HL-60 (cell line): Measurements from ENCODE around the gene PACSIN3.

Experiments
- DNase-seq, 2 experiments: peaks; one replicate each; pipeline ENCODE4 v3.0.0-alpha.2; 2010 to 2020; ENCODE audit warnings: low read depth in 1 of 2, low spot score in 1 of 2
- H3K27ac ChIP-seq: fragments of 250-450 bp; sonication (Bioruptor Pico); replicated peaks from 2 replicates; pipeline ENCODE4 v1.5.1; 2020; ENCODE audit warnings: mild to moderate bottlenecking, moderate library complexity
- H3K27me3 ChIP-seq: fragments of 250-450 bp; sonication (Bioruptor Pico); 2 replicates; pipeline ENCODE4 v1.5.1; 2021; ENCODE audit warnings: mild to moderate bottlenecking, moderate library complexity; ENCODE audit not compliant: insufficient read depth, poor library complexity, severe bottlenecking
- H3K4me3 ChIP-seq: replicated peaks from 2 replicates; pipeline ENCODE4 v1.5.1; 2011; ENCODE audit warnings: mild to moderate bottlenecking, control low read depth, low read length; ENCODE audit not compliant: insufficient read depth
- GABPA ChIP-seq: IDR thresholded peaks from 2 replicates; pipeline ENCODE4 v1.6.1; 2012; ENCODE audit warnings: low read depth
- POLR2AphosphoS5 ChIP-seq: IDR thresholded peaks from 2 replicates; pipeline ENCODE4 v1.6.1; 2012; ENCODE audit warnings: low read depth
- SPI1 ChIP-seq: IDR thresholded peaks from 2 replicates; pipeline ENCODE4 v1.6.1; 2012; ENCODE audit warnings: low read depth, mild to moderate bottlenecking, borderline replicate concordance
- TF ChIP-seq, protein P1 (sequence below): IDR thresholded peaks from one replicate; pipeline ENCODE4 v1.5.1; 2011; ENCODE audit warnings: low read length, control low read depth, inconsistent platforms; ENCODE audit not compliant: insufficient read depth
- TF ChIP-seq, protein P2 (sequence below): IDR thresholded peaks from 2 replicates; pipeline ENCODE4 v1.6.1; 2012; ENCODE audit warnings: low read depth; ENCODE audit not compliant: insufficient replicate concordance

PACSIN3 gene

DNA sequence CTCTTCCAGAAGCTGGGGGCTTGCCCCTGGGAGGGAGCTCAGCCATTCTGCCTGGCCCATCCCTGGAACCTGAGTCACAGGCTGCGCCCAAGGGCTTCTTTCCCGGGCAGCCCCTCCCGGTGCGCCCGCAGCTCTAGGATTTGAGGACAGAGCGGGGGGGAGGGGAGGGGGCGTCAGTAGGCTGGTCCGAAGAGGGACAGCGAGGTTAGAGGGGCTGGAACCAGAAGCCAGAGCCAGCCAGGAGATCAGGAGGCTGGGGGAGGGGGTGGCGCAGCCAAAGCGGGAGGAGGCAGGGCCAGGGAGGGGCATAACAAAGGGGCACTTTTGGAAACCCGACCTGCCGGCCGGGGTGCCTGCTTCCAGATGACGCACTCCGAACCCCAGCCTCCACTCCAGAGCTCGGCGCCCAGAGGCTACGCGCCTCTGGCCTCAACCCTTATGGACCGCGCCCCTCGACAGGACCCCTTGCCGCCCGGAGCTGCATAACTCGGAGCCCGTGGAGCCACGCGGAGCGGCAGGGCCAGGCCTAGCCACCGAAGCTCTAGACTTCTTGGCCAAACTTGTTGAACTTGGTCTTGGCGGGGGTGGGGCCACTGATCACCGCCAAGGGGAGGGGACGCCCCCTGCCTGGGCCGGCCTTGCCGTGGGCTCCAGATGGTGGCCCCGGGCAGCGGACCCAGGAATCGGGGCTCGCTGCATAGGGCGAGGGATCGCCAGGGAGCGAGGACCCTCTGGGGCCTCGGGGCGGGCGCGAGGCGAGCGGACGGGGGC is 744 bp downstream of the PACSIN3 start:
- Histone ChIP-seq H3K27ac (no peak overlapping the region), H3K27me3 (peaks cover 33% of the 10 kb centered on the region), H3K4me3 (peak overlapping the region; percentile 43)
- no peak for DNase-seq
- TF ChIP-seq, protein P1, sequence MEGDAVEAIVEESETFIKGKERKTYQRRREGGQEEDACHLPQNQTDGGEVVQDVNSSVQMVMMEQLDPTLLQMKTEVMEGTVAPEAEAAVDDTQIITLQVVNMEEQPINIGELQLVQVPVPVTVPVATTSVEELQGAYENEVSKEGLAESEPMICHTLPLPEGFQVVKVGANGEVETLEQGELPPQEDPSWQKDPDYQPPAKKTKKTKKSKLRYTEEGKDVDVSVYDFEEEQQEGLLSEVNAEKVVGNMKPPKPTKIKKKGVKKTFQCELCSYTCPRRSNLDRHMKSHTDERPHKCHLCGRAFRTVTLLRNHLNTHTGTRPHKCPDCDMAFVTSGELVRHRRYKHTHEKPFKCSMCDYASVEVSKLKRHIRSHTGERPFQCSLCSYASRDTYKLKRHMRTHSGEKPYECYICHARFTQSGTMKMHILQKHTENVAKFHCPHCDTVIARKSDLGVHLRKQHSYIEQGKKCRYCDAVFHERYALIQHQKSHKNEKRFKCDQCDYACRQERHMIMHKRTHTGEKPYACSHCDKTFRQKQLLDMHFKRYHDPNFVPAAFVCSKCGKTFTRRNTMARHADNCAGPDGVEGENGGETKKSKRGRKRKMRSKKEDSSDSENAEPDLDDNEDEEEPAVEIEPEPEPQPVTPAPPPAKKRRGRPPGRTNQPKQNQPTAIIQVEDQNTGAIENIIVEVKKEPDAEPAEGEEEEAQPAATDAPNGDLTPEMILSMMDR, result no peak
- TF ChIP-seq, protein P2, sequence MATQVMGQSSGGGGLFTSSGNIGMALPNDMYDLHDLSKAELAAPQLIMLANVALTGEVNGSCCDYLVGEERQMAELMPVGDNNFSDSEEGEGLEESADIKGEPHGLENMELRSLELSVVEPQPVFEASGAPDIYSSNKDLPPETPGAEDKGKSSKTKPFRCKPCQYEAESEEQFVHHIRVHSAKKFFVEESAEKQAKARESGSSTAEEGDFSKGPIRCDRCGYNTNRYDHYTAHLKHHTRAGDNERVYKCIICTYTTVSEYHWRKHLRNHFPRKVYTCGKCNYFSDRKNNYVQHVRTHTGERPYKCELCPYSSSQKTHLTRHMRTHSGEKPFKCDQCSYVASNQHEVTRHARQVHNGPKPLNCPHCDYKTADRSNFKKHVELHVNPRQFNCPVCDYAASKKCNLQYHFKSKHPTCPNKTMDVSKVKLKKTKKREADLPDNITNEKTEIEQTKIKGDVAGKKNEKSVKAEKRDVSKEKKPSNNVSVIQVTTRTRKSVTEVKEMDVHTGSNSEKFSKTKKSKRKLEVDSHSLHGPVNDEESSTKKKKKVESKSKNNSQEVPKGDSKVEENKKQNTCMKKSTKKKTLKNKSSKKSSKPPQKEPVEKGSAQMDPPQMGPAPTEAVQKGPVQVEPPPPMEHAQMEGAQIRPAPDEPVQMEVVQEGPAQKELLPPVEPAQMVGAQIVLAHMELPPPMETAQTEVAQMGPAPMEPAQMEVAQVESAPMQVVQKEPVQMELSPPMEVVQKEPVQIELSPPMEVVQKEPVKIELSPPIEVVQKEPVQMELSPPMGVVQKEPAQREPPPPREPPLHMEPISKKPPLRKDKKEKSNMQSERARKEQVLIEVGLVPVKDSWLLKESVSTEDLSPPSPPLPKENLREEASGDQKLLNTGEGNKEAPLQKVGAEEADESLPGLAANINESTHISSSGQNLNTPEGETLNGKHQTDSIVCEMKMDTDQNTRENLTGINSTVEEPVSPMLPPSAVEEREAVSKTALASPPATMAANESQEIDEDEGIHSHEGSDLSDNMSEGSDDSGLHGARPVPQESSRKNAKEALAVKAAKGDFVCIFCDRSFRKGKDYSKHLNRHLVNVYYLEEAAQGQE, result no peak
- no peak for TF ChIP-seq SPI1
- TF ChIP-seq GABPA, result no peak
- no peak for TF ChIP-seq POLR2AphosphoS5

DNA sequence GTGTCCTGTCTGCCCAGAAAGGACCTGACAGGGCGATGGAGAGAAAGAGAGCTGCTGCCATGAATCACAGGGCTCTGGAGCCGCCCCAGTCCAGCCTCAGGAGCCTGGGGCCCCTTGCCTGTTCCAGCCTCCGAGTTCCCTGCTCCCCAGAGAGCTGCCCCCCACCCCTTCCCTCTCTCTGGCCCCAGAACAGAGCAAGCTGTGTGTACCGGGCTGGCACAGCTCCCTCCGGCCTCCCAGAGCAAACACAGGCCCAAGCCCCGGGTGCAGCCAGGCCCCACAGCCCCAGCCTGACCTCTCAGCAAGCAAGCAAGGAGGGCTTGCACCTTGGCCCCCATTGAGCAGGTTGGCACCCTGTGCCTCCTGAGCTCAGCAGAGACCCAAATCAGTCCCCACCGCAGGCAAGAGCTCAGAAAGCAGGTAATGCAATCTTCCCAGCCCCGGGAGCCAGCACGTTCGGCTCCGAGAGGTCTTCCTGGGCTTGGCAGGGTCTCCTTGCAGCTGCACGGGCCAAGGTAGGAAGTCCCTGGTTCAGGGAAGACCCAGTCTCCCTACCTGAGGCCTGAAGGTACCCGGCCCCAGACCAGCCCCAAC is 1.4 kb downstream of the PACSIN3 start:
- no peak overlapping the region for H3K4me3 ChIP-seq
- H3K27me3 ChIP-seq, result peaks cover 31% of the 10 kb centered on the region
- TF ChIP-seq, protein P1, result no peak
- TF ChIP-seq POLR2AphosphoS5, result no peak
- TF ChIP-seq, protein P2, result no peak
- TF ChIP-seq SPI1, result no peak
- TF ChIP-seq GABPA, result no peak
- no peak for DNase-seq
- no peak overlapping the region for H3K27ac ChIP-seq

DNA sequence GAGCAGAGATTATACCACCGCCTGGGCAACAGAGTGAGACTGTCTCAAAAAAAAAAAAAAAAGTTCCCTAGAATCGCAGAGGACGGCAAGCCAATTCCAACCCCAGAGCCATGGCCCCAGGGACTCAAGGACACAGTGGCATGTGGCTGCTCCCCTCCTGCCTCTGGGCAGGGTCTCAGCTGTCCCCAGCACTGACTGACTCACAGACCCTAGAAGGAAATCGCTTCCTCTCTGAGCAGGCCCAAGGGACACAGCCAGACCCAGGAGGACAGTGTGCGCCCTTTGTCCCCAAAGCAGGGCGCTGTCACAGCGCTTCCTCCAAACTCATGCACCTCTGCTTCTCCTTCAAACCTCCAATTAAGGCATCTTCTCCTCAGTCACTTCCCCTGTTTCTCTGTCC is 2.3 kb downstream of the PACSIN3 start:
- DNase-seq, result no peak
- Histone ChIP-seq H3K4me3 (no peak overlapping the region), H3K27ac (no peak overlapping the region)

More for the DNA sequence above, 2.3 kb downstream of the PACSIN3 start:
- H3K27me3 ChIP-seq, result peaks cover 31% of the 10 kb centered on the region
- TF ChIP-seq SPI1 (no peak), GABPA (no peak), POLR2AphosphoS5 (no peak)
- TF ChIP-seq, protein P1, result no peak
- TF ChIP-seq, protein P2, result no peak
